ENCODE data around the gene GPC5.

- no peak for TF ChIP-seq RCOR1 (IDR thresholded peaks at IDR 0.05; ENCODE audit: low read depth, low read length)
- TF ChIP-seq CTCF (IDR thresholded peaks at IDR 0.05): no peak
- TF ChIP-seq CHD2 (IDR thresholded peaks at IDR 0.05; ENCODE audit: low read length, partially characterized antibody): no peak
- TF ChIP-seq MAZ (IDR thresholded peaks at IDR 0.05; ENCODE audit: borderline replicate concordance, low read depth, low read length): no peak
- no peak for TF ChIP-seq EP300 (IDR thresholded peaks at IDR 0.05)
- TF ChIP-seq ZC3H11A (IDR thresholded peaks at IDR 0.05): no peak
- no peak for TF ChIP-seq BHLHE40 (IDR thresholded peaks at IDR 0.05; ENCODE audit: low read depth, low read length)
- no peak for TF ChIP-seq POLR2A (IDR thresholded peaks at IDR 0.05; ENCODE audit: low read length)
- TF ChIP-seq JUN (IDR thresholded peaks at IDR 0.05): no peak
- TF ChIP-seq REST (IDR thresholded peaks at IDR 0.05): no peak
- TF ChIP-seq SMC3 (IDR thresholded peaks at IDR 0.05): no peak
- TF ChIP-seq NR3C1 (IDR thresholded peaks at IDR 0.05): no peak
Observed at GRCh38 chr13:91622778-91623550, 224.5 kb downstream of the GPC5 start.

Data from A549 (cell line).